Uterus (tissue), 2 donors: ENCODE results near the gene SUPT4H1.

Experiments used
- POLR2A ChIP-seq, 2 donors: fragments of 450-650 bp; IDR thresholded peaks; one replicate each; pipeline ENCODE4 v1.6.1; 2016; ENCODE audit warnings: antibody characterized with exemption in 2 of 2, mild to moderate bottlenecking in 1 of 2, moderate library complexity in 1 of 2
- TF ChIP-seq, protein P1 (sequence below), 4 experiments: fragments of 200-600 bp in 2 of 4; fragments of 450-650 bp in 2 of 4; sonication (generic) in 2 of 4; IDR thresholded peaks; one replicate each; pipeline ENCODE4 v1.5.1; 2016 to 2019; ENCODE audit warnings: antibody characterized with exemption in 4 of 4, mild to moderate bottlenecking in 2 of 4, moderate library complexity in 1 of 4

DNA sequence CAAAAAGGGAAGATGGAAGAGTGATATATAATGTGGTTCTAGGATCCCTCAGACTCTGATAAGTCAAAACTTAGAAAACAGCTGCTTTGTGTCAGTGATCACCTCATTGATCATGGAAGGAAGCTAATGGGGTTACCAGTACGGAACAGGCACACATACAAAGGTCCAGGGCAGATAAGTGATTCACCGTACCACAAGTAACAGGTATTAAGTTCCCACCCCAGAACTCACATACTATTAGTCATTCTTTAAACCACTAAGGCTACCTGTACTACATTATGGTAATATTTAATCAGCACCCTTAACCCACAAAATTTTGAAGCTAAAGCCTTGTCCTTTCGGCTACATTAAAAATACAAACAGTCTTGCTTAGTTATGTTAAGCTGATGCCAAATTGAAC lies 48.0 kb upstream of the SUPT4H1 start:
- TF ChIP-seq, protein P1, sequence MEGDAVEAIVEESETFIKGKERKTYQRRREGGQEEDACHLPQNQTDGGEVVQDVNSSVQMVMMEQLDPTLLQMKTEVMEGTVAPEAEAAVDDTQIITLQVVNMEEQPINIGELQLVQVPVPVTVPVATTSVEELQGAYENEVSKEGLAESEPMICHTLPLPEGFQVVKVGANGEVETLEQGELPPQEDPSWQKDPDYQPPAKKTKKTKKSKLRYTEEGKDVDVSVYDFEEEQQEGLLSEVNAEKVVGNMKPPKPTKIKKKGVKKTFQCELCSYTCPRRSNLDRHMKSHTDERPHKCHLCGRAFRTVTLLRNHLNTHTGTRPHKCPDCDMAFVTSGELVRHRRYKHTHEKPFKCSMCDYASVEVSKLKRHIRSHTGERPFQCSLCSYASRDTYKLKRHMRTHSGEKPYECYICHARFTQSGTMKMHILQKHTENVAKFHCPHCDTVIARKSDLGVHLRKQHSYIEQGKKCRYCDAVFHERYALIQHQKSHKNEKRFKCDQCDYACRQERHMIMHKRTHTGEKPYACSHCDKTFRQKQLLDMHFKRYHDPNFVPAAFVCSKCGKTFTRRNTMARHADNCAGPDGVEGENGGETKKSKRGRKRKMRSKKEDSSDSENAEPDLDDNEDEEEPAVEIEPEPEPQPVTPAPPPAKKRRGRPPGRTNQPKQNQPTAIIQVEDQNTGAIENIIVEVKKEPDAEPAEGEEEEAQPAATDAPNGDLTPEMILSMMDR (IDR thresholded peaks at IDR 0.05): no peak
- no peak for TF ChIP-seq POLR2A (IDR thresholded peaks at IDR 0.05)
